GM19324 (cell line): ENCODE measurements around the gene OBSCN.

Source experiments
- ATAC-seq: cut with Tn5 transposase; IDR thresholded peaks from one replicate; pipeline ENCODE4 v1.9.1; 2021; ENCODE audit warnings: mild to moderate bottlenecking, moderate library complexity; ENCODE audit not compliant: unreplicated experiment, low FRiP score

OBSCN gene

DNA sequence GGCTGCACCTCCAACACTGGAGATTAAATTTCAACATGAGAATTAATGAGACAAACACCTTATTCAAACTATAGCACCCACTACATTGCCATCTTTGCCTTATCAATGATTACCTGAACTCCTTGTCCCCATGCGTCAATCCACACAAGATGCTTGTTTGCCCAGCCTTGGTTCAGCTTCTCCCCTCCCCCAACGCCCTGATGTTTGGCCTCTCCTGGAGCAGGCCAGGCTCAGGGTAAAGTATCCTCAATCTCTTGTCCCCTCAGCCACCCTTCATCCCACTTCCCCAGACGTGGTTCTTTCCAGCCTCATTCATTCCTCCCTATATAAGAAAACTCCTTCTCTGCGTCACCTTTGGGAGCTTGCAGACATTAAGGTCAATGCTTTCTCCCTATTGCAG is 220.6 kb downstream of the OBSCN start:
- no peak for ATAC-seq
